SK-N-SH (cell line): ENCODE results near the gene SH3GLB1. TPM values are rescaled to one million over a fixed set of nuclear protein-coding genes. Genes with fewer than 3 reads are reported as not detected.

ENCODE experiments used
- CTCF ChIA-PET: fragments of 300-600, 350-600 bp; formaldehyde crosslinking; extraction: SDS; loops from one replicate; lab custom pipeline; 2021; lab: Yijun Ruan, JAX
- POLR2A ChIA-PET: fragments of 350-600 bp; sonication (Branson Sonifier 250); formaldehyde crosslinking; extraction: SDS; loops from one replicate; lab custom pipeline; 2020; ENCODE audit warnings: antibody characterized with exemption, inconsistent platforms; lab: Yijun Ruan, JAX
- DNase-seq: peaks from one replicate; pipeline ENCODE4 v3.0.0; 2012
- H2AFZ ChIP-seq: fragments of 200-600 bp; sonication (generic); 2 replicates; pipeline ENCODE4 v1.8.1; 2016; ENCODE audit warnings: antibody characterized with exemption, mild to moderate bottlenecking, low read depth
- H3F3A ChIP-seq: fragments of 200-600 bp; sonication (generic); replicated peaks from 2 replicates; pipeline ENCODE3; 2016; ENCODE audit warnings: antibody characterized with exemption, mild to moderate bottlenecking; ENCODE audit not compliant: insufficient read depth
- H3K27ac ChIP-seq, 2 experiments: fragments of 200-500 bp in 1 of 2; fragments of 200-600 bp in 1 of 2; sonication (Bioruptor generic) in 1 of 2; sonication (generic), shearing (Covaris generic) in 1 of 2; 2 replicates each; pipeline versions ENCODE4 v1.5.1 to v1.6.1; 2014 to 2016; ENCODE audit warnings: low read depth in 2 of 2, inconsistent platforms in 1 of 2, low read length in 1 of 2, mild to moderate bottlenecking in 1 of 2, mixed read lengths in 1 of 2
- H3K27me3 ChIP-seq: fragments of 200-600 bp; sonication (generic), shearing (Covaris generic); 2 replicates; pipeline ENCODE4 v1.6.1; 2016; ENCODE audit warnings: mixed run types; ENCODE audit not compliant: insufficient read depth
- H3K36me3 ChIP-seq, 2 experiments: fragments of 200-500 bp in 1 of 2; fragments of 200-600 bp in 1 of 2; sonication (Bioruptor generic) in 1 of 2; sonication (generic) in 1 of 2; replicated peaks in 1 of 2; 2 replicates each; pipeline versions ENCODE3 to v1.5.1; 2014 to 2016; ENCODE audit warnings: low read length in 1 of 2, mild to moderate bottlenecking in 1 of 2; ENCODE audit not compliant: insufficient read depth in 2 of 2, control insufficient read depth in 1 of 2
- H3K4me1 ChIP-seq, 2 experiments: fragments of 200-500 bp in 1 of 2; fragments of 200-600 bp in 1 of 2; sonication (Bioruptor generic) in 1 of 2; sonication (generic), shearing (Covaris generic) in 1 of 2; 2 replicates each; pipeline versions ENCODE4 v1.5.1 to v1.6.1; 2014 to 2016; ENCODE audit warnings: low read depth in 1 of 2, low read length in 1 of 2, mixed run types in 1 of 2; ENCODE audit not compliant: insufficient read depth in 2 of 2, control insufficient read depth in 1 of 2
- H3K4me2 ChIP-seq: fragments of 200-600 bp; sonication (generic), shearing (Covaris generic); 2 replicates; pipeline ENCODE4 v1.6.1; 2017; ENCODE audit warnings: mixed run types
- H3K4me3 ChIP-seq, 2 experiments: fragments of 200-500 bp in 1 of 2; fragments of 200-600 bp in 1 of 2; sonication (Bioruptor generic) in 1 of 2; sonication (generic), shearing (Covaris generic) in 1 of 2; 2 replicates each; pipeline versions ENCODE4 v1.5.1 to v1.8.1; 2014 to 2016; ENCODE audit warnings: low read depth in 2 of 2, inconsistent platforms in 1 of 2, low read length in 1 of 2, mild to moderate bottlenecking in 1 of 2, mixed read lengths in 1 of 2, moderate library complexity in 1 of 2
- H3K79me2 ChIP-seq: fragments of 200-600 bp; sonication (generic); 2 replicates; pipeline ENCODE4 v1.8.1; 2017; ENCODE audit warnings: mild to moderate bottlenecking; ENCODE audit not compliant: insufficient read depth
- H3K9ac ChIP-seq: fragments of 200-600 bp; sonication (generic); 2 replicates; pipeline ENCODE4 v1.6.1; 2017; ENCODE audit warnings: mixed run types
- H3K9me2 ChIP-seq: fragments of 200-600 bp; sonication (generic); 2 replicates; pipeline ENCODE4 v1.6.1; 2017; ENCODE audit warnings: mixed run types
- H3K9me3 ChIP-seq: fragments of 200-600 bp; sonication (generic); 2 replicates; pipeline ENCODE4 v1.6.1; 2017; ENCODE audit warnings: mixed run types, mild to moderate bottlenecking, moderate library complexity
- H4K20me1 ChIP-seq: fragments of 200-600 bp; sonication (generic); 2 replicates; pipeline ENCODE4 v1.6.1; 2017; ENCODE audit warnings: mild to moderate bottlenecking, mixed run types; ENCODE audit not compliant: insufficient read depth
- CHD2 ChIP-seq: fragments of 150-350 bp; IDR thresholded peaks from 2 replicates; pipeline ENCODE4 v1.6.1; 2018; ENCODE audit warnings: low read length; ENCODE audit not compliant: partially characterized antibody
- CTCF ChIP-seq: fragments of 200-600 bp; sonication (generic); IDR thresholded peaks from 2 replicates; pipeline ENCODE4 v1.6.1; 2017; ENCODE audit warnings: antibody characterized with exemption, mild to moderate bottlenecking, moderate library complexity
- ELF1 ChIP-seq: IDR thresholded peaks from 2 replicates; pipeline ENCODE4 v1.4.0; 2012
- MAX ChIP-seq: IDR thresholded peaks from 2 replicates; pipeline ENCODE4 v1.4.0; 2012; ENCODE audit warnings: low read depth
- MEF2A ChIP-seq: IDR thresholded peaks from 2 replicates; pipeline ENCODE4 v1.4.0; 2012; ENCODE audit warnings: low read depth, borderline replicate concordance
- MXI1 ChIP-seq: IDR thresholded peaks from 2 replicates; pipeline ENCODE4 v1.6.1; 2012; ENCODE audit warnings: mild to moderate bottlenecking, low read depth, low read length, improper control_type of control experiment
- PBX3 ChIP-seq: IDR thresholded peaks from 2 replicates; pipeline ENCODE4; 2012
- POLR2AphosphoS5 ChIP-seq: IDR thresholded peaks from 2 replicates; pipeline ENCODE4 v1.6.1; 2012; ENCODE audit warnings: low read depth, low read length
- RAD21 ChIP-seq: IDR thresholded peaks from 2 replicates; pipeline ENCODE4 v1.6.1; 2012; ENCODE audit warnings: mild to moderate bottlenecking, low read length
- RXRA ChIP-seq: IDR thresholded peaks from 2 replicates; pipeline ENCODE4 v1.4.0; 2012; ENCODE audit warnings: low read depth, mild to moderate bottlenecking, borderline replicate concordance
- SMC3 ChIP-seq: IDR thresholded peaks from 2 replicates; pipeline ENCODE4 v1.6.1; 2012; ENCODE audit warnings: low read depth, low read length, improper control_type of control experiment
- TAF1 ChIP-seq: IDR thresholded peaks from 2 replicates; pipeline ENCODE4 v1.6.1; 2012; ENCODE audit warnings: low read depth, mild to moderate bottlenecking, low read length, moderate library complexity, borderline replicate concordance
- TCF12 ChIP-seq: IDR thresholded peaks from 2 replicates; pipeline ENCODE4 v1.4.0; 2012
- TEAD4 ChIP-seq: IDR thresholded peaks from 2 replicates; pipeline ENCODE4 v1.4.0; 2012; ENCODE audit warnings: mild to moderate bottlenecking, borderline replicate concordance; ENCODE audit not compliant: insufficient read depth
- polyA plus RNA-seq, 3 experiments: library from polyadenylated mRNA; depleted of rRNA; stranded (reverse); fragments of >200 nt; gene quantifications; 2 replicates each; pipeline ENCODE4 v1.2.3, GENCODE V29; 2012
- TF ChIP-seq, protein P1 (sequence below): IDR thresholded peaks from 2 replicates; pipeline ENCODE4 v1.4.0; 2012; ENCODE audit warnings: low read depth, borderline replicate concordance
- TF ChIP-seq, protein P2 (sequence below): fragments of 150-350 bp; IDR thresholded peaks from 2 replicates; pipeline ENCODE4 v1.6.1; 2016; ENCODE audit warnings: mild to moderate bottlenecking, low read depth, low read length
- TF ChIP-seq, protein P3 (sequence below): IDR thresholded peaks from 2 replicates; pipeline ENCODE4 v1.4.0; 2012; ENCODE audit warnings: low read depth, borderline replicate concordance

Gene SH3GLB1
- polyA plus RNA-seq, 1 of the 3 experiments (the other 2 are of a cell fraction), result 13.2 TPM

GRCh38 chr1:86788300-86789206 lies 84.2 kb downstream of the SH3GLB1 start (continued):
- no peak for TF ChIP-seq MAX
- no peak for TF ChIP-seq ELF1
- TF ChIP-seq RAD21, result no peak
- TF ChIP-seq, protein P1, sequence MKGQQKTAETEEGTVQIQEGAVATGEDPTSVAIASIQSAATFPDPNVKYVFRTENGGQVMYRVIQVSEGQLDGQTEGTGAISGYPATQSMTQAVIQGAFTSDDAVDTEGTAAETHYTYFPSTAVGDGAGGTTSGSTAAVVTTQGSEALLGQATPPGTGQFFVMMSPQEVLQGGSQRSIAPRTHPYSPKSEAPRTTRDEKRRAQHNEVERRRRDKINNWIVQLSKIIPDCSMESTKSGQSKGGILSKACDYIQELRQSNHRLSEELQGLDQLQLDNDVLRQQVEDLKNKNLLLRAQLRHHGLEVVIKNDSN, result peak; percentile 79; the same call in 1 of the 2 replicates
- 0 out of 2 replicates have a peak, but pooled peaks have one; percentile 5 for TF ChIP-seq TAF1
- no peak for TF ChIP-seq CHD2
- TF ChIP-seq MXI1, result no peak
- TF ChIP-seq PBX3, result peak; percentile 84
- TF ChIP-seq POLR2AphosphoS5, result peak; percentile 78; the same call in 1 of the 2 replicates
- TF ChIP-seq, protein P2, sequence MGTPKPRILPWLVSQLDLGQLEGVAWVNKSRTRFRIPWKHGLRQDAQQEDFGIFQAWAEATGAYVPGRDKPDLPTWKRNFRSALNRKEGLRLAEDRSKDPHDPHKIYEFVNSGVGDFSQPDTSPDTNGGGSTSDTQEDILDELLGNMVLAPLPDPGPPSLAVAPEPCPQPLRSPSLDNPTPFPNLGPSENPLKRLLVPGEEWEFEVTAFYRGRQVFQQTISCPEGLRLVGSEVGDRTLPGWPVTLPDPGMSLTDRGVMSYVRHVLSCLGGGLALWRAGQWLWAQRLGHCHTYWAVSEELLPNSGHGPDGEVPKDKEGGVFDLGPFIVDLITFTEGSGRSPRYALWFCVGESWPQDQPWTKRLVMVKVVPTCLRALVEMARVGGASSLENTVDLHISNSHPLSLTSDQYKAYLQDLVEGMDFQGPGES, result no peak
- TF ChIP-seq TCF12, result peak; percentile 94
- no peak for TF ChIP-seq CTCF
- TF ChIP-seq MEF2A, result peak; percentile 94

- no peak overlapping the region for H3K4me2 ChIP-seq
- no peaks in the 10 kb centered on the region for H3K36me3 ChIP-seq
- ChIA-PET CTCF (no interaction called here), POLR2A (no interaction called here)
- H3K4me3 ChIP-seq, result no peak overlapping the region
- no peak overlapping the region for H3K9ac ChIP-seq
- H4K20me1 ChIP-seq, result no peaks in the 10 kb centered on the region
- peaks cover 10% of the 10 kb centered on the region for H3F3A ChIP-seq
- no peaks in the 10 kb centered on the region for H3K27me3 ChIP-seq
- H3K79me2 ChIP-seq, result no peaks in the 10 kb centered on the region
- peaks cover 7 to 12% of the 10 kb centered on the region in 2 experiments for H3K4me1 ChIP-seq
- no peak overlapping the region for H2AFZ ChIP-seq
- no peak for DNase-seq
- no peak overlapping the region for H3K27ac ChIP-seq
- no peaks in the 10 kb centered on the region for H3K9me3 ChIP-seq
- no peaks in the 10 kb centered on the region for H3K9me2 ChIP-seq
- TF ChIP-seq TAF1 (no peak), CTCF (no peak), RXRA (no peak), RAD21 (no peak), MAX (no peak), TEAD4 (no peak), SMC3 (no peak), CHD2 (no peak), MXI1 (no peak), ELF1 (no peak), PBX3 (no peak)
- TF ChIP-seq, protein P3, sequence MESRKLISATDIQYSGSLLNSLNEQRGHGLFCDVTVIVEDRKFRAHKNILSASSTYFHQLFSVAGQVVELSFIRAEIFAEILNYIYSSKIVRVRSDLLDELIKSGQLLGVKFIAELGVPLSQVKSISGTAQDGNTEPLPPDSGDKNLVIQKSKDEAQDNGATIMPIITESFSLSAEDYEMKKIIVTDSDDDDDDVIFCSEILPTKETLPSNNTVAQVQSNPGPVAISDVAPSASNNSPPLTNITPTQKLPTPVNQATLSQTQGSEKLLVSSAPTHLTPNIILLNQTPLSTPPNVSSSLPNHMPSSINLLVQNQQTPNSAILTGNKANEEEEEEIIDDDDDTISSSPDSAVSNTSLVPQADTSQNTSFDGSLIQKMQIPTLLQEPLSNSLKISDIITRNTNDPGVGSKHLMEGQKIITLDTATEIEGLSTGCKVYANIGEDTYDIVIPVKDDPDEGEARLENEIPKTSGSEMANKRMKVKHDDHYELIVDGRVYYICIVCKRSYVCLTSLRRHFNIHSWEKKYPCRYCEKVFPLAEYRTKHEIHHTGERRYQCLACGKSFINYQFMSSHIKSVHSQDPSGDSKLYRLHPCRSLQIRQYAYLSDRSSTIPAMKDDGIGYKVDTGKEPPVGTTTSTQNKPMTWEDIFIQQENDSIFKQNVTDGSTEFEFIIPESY, result no peak
Observed at GRCh38 chr1:86795316-86795715, 90.9 kb downstream of the SH3GLB1 start.
